IPS DF 6.9 (cell line): ENCODE results near the gene IGF2BP3.
A peak's percentile ranks its signal among the peaks of the same experiment; 100 is the strongest.

Source experiments
- DNase-seq: peaks from one replicate; pipeline ENCODE4 v3.0.0-alpha.2; 2013; ENCODE audit warnings: low read depth, low spot score
- H3K27ac ChIP-seq: one replicate; pipeline ENCODE4 v1.5.1; 2013; ENCODE audit warnings: low read length, control low read depth
- H3K27me3 ChIP-seq: 2 replicates; pipeline ENCODE4 v1.6.1; 2013; ENCODE audit warnings: mild to moderate bottlenecking, low read length; ENCODE audit not compliant: control insufficient read depth, insufficient read depth
- H3K36me3 ChIP-seq: 2 replicates; pipeline ENCODE4 v1.6.1; 2013; ENCODE audit warnings: low read length; ENCODE audit not compliant: control insufficient read depth, insufficient read depth
- H3K4me1 ChIP-seq: 2 replicates; pipeline ENCODE4 v1.6.1; 2013; ENCODE audit warnings: low read length; ENCODE audit not compliant: control insufficient read depth, insufficient read depth
- H3K4me3 ChIP-seq: 2 replicates; pipeline ENCODE4 v1.5.1; 2013; ENCODE audit warnings: mild to moderate bottlenecking, low read length
- H3K9me3 ChIP-seq: 2 replicates; pipeline ENCODE4 v1.6.1; 2013; ENCODE audit warnings: low read length, inconsistent platforms; ENCODE audit not compliant: control insufficient read depth, insufficient read depth
- WGBS: extraction: QIAGEN DNeasy Blood & Tissue Kit; methylation state at CpG from one replicate; pipeline ENCODE4 v1.1.7; 2013; ENCODE audit warnings: mixed read lengths, missing lambda C conversion rate; ENCODE audit not compliant: insufficient read length, insufficient coverage; 5-methylcytosine and 5-hydroxymethylcytosine counted together

Gene IGF2BP3

GRCh38 chr7:23298885-23299769 lies 171.2 kb downstream of the IGF2BP3 start, which contains the start of gene MALSU1:
MALSU1 (plus strand) TSS chr7:23299339; CDS start chr7:23299353, 14 bp downstream.
- no peaks in the 10 kb centered on the region for H3K27me3 ChIP-seq
- no peaks in the 10 kb centered on the region for H3K9me3 ChIP-seq
- WGBS, result no CpG with 5 or more reads among the region's 59 CpGs
- H3K36me3 ChIP-seq, result no peaks in the 10 kb centered on the region; the same call in 1 of the 2 replicates
- H3K4me1 ChIP-seq, result peaks cover 2% of the 10 kb centered on the region; the same call in 1 of the 2 replicates
- H3K4me3 ChIP-seq, result peak within 1 kb of the TSS; percentile 97
- H3K27ac ChIP-seq, result no peak within 1 kb of the TSS
- DNase-seq, result peak; percentile 95

GRCh38 chr7:23298141-23298881 lies 172.0 kb downstream of the IGF2BP3 start:
- H3K9me3 ChIP-seq, result no peaks in the 10 kb centered on the region
- no peak for DNase-seq

GRCh38 chr7:23295401-23295697 lies 174.9 kb downstream of the IGF2BP3 start:
- Histone ChIP-seq H3K4me3 (no peak overlapping the region), H3K4me1 (no peaks in the 10 kb centered on the region), H3K27me3 (no peaks in the 10 kb centered on the region), H3K27ac (no peak overlapping the region), H3K9me3 (no peaks in the 10 kb centered on the region), H3K36me3 (no peaks in the 10 kb centered on the region)
- no peak for DNase-seq

More at GRCh38 chr7:23298141-23298881, 172.0 kb downstream of the IGF2BP3 start:
- Histone ChIP-seq H3K36me3 (no peaks in the 10 kb centered on the region; the same call in 1 of the 2 replicates), H3K4me3 (no peak overlapping the region), H3K4me1 (peaks cover 2% of the 10 kb centered on the region; the same call in 1 of the 2 replicates), H3K27me3 (no peaks in the 10 kb centered on the region), H3K27ac (no peak overlapping the region)
- no CpG with 5 or more reads among the region's 11 CpGs for WGBS

GRCh38 chr7:23294549-23295400 lies 175.5 kb downstream of the IGF2BP3 start:
- no peak for DNase-seq
- WGBS, result no CpG with 5 or more reads among the region's 6 CpGs
- H3K4me3 ChIP-seq, result no peak overlapping the region

GRCh38 chr7:23293500-23294073 lies 176.7 kb downstream of the IGF2BP3 start:
- Histone ChIP-seq H3K4me3 (no peak overlapping the region), H3K4me1 (no peaks in the 10 kb centered on the region), H3K27me3 (no peaks in the 10 kb centered on the region), H3K9me3 (no peaks in the 10 kb centered on the region), H3K36me3 (no peaks in the 10 kb centered on the region), H3K27ac (no peak overlapping the region)
- no CpG with 5 or more reads among the region's 12 CpGs for WGBS
- DNase-seq, result no peak

More at GRCh38 chr7:23294549-23295400, 175.5 kb downstream of the IGF2BP3 start:
- no peaks in the 10 kb centered on the region for H3K9me3 ChIP-seq
- H3K36me3 ChIP-seq, result no peaks in the 10 kb centered on the region
- H3K27me3 ChIP-seq, result no peaks in the 10 kb centered on the region
- no peaks in the 10 kb centered on the region for H3K4me1 ChIP-seq
- H3K27ac ChIP-seq, result no peak overlapping the region

- Histone ChIP-seq H3K36me3 (no peaks in the 10 kb centered on the region), H3K4me3 (no peak overlapping the region), H3K27me3 (no peaks in the 10 kb centered on the region), H3K4me1 (no peaks in the 10 kb centered on the region), H3K9me3 (no peaks in the 10 kb centered on the region), H3K27ac (no peak overlapping the region)
- DNase-seq, result no peak
- WGBS, result no CpG with 5 or more reads among the region's 4 CpGs
Measured at GRCh38 chr7:23292623-23293022, 177.7 kb downstream of the IGF2BP3 start.

- WGBS, result no CpG with 5 or more reads among the region's 3 CpGs
- H3K36me3 ChIP-seq, result no peaks in the 10 kb centered on the region
- no peak overlapping the region for H3K27ac ChIP-seq
- H3K4me1 ChIP-seq, result no peaks in the 10 kb centered on the region
- H3K4me3 ChIP-seq, result no peak overlapping the region
- no peak for DNase-seq
- H3K9me3 ChIP-seq, result no peaks in the 10 kb centered on the region
- H3K27me3 ChIP-seq, result no peaks in the 10 kb centered on the region
Measured at GRCh38 chr7:23291957-23292560, 178.2 kb downstream of the IGF2BP3 start.

GRCh38 chr7:23290993-23291392 lies 179.3 kb downstream of the IGF2BP3 start:
- DNase-seq, result no peak
- H3K27ac ChIP-seq, result no peak overlapping the region
- no peaks in the 10 kb centered on the region for H3K4me1 ChIP-seq
- no peak overlapping the region for H3K4me3 ChIP-seq
- H3K27me3 ChIP-seq, result no peaks in the 10 kb centered on the region
- no peaks in the 10 kb centered on the region for H3K9me3 ChIP-seq
- WGBS, result no CpG with 5 or more reads among the region's 9 CpGs
- no peaks in the 10 kb centered on the region for H3K36me3 ChIP-seq

- H3K36me3 ChIP-seq, result no peaks in the 10 kb centered on the region
- no peaks in the 10 kb centered on the region for H3K4me1 ChIP-seq
- no peak for DNase-seq
- no peak overlapping the region for H3K4me3 ChIP-seq
- H3K27ac ChIP-seq, result no peak overlapping the region
- no peaks in the 10 kb centered on the region for H3K9me3 ChIP-seq
- WGBS, result no CpG with 5 or more reads among the region's 5 CpGs
- H3K27me3 ChIP-seq, result no peaks in the 10 kb centered on the region
Measured at GRCh38 chr7:23287612-23288011, 182.7 kb downstream of the IGF2BP3 start.
